ENCODE data around the gene UXT. TPM values are rescaled to one million over a fixed set of nuclear protein-coding genes. Genes with fewer than 3 reads are reported as not detected.

Gene UXT
- total RNA-seq, 1 donor from 2014 or later = 93.7 TPM

- no peaks in the 10 kb centered on the region for H3K27me3 Mint-ChIP-seq (ENCODE audit: low read depth)
- H3K27ac Mint-ChIP-seq (ENCODE audit: unreplicated experiment) = peak overlapping the region; percentile 40
- H3K36me3 Mint-ChIP-seq (ENCODE audit: low read depth) = peaks cover 17% of the 10 kb centered on the region
- no peak for DNase-seq (ENCODE audit: low read depth, low spot score)
- peak overlapping the region; percentile 91 for H3K4me3 Mint-ChIP-seq
- TF ChIP-seq, protein P1, sequence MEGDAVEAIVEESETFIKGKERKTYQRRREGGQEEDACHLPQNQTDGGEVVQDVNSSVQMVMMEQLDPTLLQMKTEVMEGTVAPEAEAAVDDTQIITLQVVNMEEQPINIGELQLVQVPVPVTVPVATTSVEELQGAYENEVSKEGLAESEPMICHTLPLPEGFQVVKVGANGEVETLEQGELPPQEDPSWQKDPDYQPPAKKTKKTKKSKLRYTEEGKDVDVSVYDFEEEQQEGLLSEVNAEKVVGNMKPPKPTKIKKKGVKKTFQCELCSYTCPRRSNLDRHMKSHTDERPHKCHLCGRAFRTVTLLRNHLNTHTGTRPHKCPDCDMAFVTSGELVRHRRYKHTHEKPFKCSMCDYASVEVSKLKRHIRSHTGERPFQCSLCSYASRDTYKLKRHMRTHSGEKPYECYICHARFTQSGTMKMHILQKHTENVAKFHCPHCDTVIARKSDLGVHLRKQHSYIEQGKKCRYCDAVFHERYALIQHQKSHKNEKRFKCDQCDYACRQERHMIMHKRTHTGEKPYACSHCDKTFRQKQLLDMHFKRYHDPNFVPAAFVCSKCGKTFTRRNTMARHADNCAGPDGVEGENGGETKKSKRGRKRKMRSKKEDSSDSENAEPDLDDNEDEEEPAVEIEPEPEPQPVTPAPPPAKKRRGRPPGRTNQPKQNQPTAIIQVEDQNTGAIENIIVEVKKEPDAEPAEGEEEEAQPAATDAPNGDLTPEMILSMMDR (conservative IDR thresholded peaks at IDR 0.05) = no peak
- H3K4me1 Mint-ChIP-seq = peaks cover 37% of the 10 kb centered on the region
- peaks cover 2% of the 10 kb centered on the region for H3K9me3 Mint-ChIP-seq
Measured at GRCh38 chrX:47651043-47651905, 7.7 kb downstream of the UXT start.

DNA sequence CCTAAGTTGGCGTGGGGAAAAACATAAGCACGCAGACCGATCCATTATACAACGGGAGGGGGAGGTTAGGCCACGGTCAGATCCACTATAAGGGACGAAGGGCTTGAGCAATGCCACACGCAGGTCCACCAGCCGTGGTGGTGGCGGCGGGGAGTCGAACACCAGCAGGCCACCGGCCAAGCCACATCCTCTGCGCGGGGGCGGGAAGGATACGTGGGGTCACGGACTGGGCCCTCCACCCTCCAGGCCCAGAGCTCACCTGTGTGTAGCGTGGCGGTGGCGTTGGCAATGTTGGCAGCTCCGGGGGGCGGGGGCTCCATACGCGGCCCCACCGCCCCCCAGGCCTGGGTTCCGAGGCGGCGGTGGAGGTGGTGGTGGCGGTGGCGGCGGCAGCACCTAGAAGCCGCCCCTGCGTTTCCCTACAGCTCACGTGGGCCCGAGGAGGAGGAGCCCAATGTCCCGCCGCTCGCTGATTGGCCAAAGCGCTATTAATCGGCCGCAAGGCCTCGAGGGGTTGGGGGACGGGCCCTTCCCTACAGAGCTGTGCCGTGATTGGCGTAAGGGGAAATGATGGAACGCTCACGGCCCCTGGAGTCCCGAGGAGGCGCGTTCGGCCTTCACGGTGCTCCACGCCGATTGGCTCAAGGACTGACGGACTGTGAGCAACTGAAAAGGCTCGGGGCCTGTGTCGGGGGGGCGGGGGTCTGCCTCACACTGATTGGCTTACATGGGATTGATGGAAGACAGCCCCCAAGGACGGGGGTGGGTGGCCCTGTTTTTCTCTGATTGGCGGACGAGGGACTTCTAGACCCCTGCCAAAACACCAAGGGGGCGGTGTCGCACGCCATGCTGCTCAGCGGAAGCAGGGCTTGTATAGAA lies 8.6 kb downstream of the UXT start, which contains the start of gene ELK1:
Gene ELK1 (minus strand): TSS at position 400 of the 879 bp plus-strand sequence. CDS start 9,122 bp downstream, outside the sequence.
- Mint-ChIP-seq H3K4me1 (peaks cover 37% of the 10 kb centered on the region), H3K36me3 (ENCODE audit: low read depth) (peaks cover 14% of the 10 kb centered on the region), H3K27ac (ENCODE audit: unreplicated experiment) (peak within 1 kb of the TSS; percentile 76), H3K4me3 (peak within 1 kb of the TSS; percentile 91), H3K27me3 (ENCODE audit: low read depth) (no peaks in the 10 kb centered on the region), H3K9me3 (peaks cover 2% of the 10 kb centered on the region)
- TF ChIP-seq, protein P1 (conservative IDR thresholded peaks at IDR 0.05) = no peak
- peak; percentile 76 for DNase-seq (ENCODE audit: low read depth, low spot score)

DNA sequence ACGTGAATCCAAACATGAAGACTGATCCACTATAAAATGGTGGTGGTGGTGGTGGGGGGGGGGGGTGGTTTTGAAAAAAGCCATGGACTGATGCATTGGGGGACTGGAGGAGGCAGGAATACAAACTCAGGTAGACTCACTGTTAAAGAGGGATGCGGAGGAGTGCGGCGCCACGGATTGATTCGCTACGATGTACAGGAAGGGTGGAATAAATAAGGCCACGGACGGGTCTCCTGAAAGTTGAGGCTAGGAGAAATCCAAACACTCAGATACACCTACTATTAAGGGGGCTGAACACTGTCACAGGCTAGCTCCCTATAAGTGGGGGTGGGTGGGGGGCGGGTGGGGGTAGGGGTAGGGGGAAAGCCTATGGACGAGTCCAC lies 9.2 kb downstream of the UXT start:
- peak overlapping the region; percentile 91 for H3K4me3 Mint-ChIP-seq
- H3K36me3 Mint-ChIP-seq (ENCODE audit: low read depth) = peaks cover 14% of the 10 kb centered on the region
- TF ChIP-seq, protein P1 (conservative IDR thresholded peaks at IDR 0.05) = no peak
- no peak for DNase-seq (ENCODE audit: low read depth, low spot score)
- H3K27me3 Mint-ChIP-seq (ENCODE audit: low read depth) = no peaks in the 10 kb centered on the region
- H3K27ac Mint-ChIP-seq (ENCODE audit: unreplicated experiment) = no peak overlapping the region
- H3K4me1 Mint-ChIP-seq = peaks cover 39% of the 10 kb centered on the region
- H3K9me3 Mint-ChIP-seq = peaks cover 2% of the 10 kb centered on the region

- no peak for DNase-seq (ENCODE audit: low read depth, low spot score)
- Mint-ChIP-seq H3K4me3 (peak overlapping the region; percentile 91), H3K27ac (ENCODE audit: unreplicated experiment) (peak overlapping the region; percentile 76)
Measured at GRCh38 chrX:47649271-47649670, 9.7 kb downstream of the UXT start.

DNA sequence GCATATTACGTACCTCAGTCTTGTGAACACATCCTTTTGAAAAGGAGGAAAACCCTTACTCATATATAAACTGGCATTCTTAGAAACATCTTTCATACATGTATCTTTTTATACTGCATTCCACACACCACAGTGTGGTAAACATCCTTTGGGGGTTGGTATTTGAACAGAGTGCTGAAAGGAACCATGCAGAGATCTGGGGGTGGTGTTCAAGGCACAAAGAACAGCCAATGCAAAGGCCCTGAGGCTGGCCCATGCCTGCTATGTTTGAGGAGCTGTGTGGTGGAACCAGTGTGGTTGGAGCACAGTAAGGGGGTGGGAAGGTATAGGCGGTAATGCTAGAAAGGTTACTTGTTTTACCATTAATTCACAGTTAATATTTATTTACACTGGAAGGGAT lies 10.6 kb downstream of the UXT start:
- peaks cover 2% of the 10 kb centered on the region for H3K9me3 Mint-ChIP-seq
- peaks cover 46% of the 10 kb centered on the region for H3K4me1 Mint-ChIP-seq
- DNase-seq (ENCODE audit: low read depth, low spot score) = no peak
- H3K27me3 Mint-ChIP-seq (ENCODE audit: low read depth) = no peaks in the 10 kb centered on the region
- peaks cover 14% of the 10 kb centered on the region for H3K36me3 Mint-ChIP-seq (ENCODE audit: low read depth)
- TF ChIP-seq, protein P1 (conservative IDR thresholded peaks at IDR 0.05) = no peak
- peak overlapping the region; percentile 91 for H3K4me3 Mint-ChIP-seq
- H3K27ac Mint-ChIP-seq (ENCODE audit: unreplicated experiment) = no peak overlapping the region

More at GRCh38 chrX:47649271-47649670, 9.7 kb downstream of the UXT start:
- H3K36me3 Mint-ChIP-seq (ENCODE audit: low read depth) = peaks cover 14% of the 10 kb centered on the region
- H3K4me1 Mint-ChIP-seq = peaks cover 44% of the 10 kb centered on the region
- H3K9me3 Mint-ChIP-seq = peaks cover 2% of the 10 kb centered on the region
- no peaks in the 10 kb centered on the region for H3K27me3 Mint-ChIP-seq (ENCODE audit: low read depth)
- TF ChIP-seq, protein P1 (conservative IDR thresholded peaks at IDR 0.05) = no peak
